ENCODE measurements around the gene ITPR3.

DNA sequence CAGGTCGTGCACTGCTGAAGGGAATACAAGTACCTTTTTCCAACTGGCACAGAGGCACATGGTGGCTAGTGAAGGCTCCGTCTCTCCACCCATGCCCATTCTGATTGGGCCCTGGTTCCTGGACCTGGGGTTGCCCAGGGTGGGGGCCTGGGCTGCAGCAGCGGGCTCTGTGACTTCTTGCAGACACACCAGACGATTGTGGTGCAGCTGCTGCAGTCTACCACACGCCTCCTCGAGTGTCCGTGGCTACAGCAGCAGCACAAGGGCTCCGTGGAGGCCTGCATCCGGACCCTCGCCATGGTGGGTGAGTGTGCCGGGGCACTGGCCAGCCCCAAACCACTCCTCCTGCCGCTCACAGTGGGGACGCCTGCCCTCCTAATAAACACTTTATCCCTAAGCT is 61.2 kb downstream of the ITPR3 start:
- TF ChIP-seq TAF1 (IDR thresholded peaks at IDR 0.05; ENCODE audit: low read depth) (no peak), TCF12 (IDR thresholded peaks at IDR 0.05; ENCODE audit: low read depth) (no peak), TEAD4 (IDR thresholded peaks at IDR 0.05) (no peak), YY1 (IDR thresholded peaks at IDR 0.05; ENCODE audit: low read depth) (no peak), ZBTB7A (IDR thresholded peaks at IDR 0.05; ENCODE audit: low read depth) (no peak), EGR1 (IDR thresholded peaks at IDR 0.05) (no peak), CEBPB (IDR thresholded peaks at IDR 0.05) (no peak), EP300 (IDR thresholded peaks at IDR 0.05; ENCODE audit: borderline replicate concordance) (no peak), CREB1 (IDR thresholded peaks at IDR 0.05; ENCODE audit: low read depth) (no peak), NFIC (IDR thresholded peaks at IDR 0.05) (no peak), RAD21 (IDR thresholded peaks at IDR 0.05; ENCODE audit: low read depth) (no peak)
- TF ChIP-seq, protein P1, sequence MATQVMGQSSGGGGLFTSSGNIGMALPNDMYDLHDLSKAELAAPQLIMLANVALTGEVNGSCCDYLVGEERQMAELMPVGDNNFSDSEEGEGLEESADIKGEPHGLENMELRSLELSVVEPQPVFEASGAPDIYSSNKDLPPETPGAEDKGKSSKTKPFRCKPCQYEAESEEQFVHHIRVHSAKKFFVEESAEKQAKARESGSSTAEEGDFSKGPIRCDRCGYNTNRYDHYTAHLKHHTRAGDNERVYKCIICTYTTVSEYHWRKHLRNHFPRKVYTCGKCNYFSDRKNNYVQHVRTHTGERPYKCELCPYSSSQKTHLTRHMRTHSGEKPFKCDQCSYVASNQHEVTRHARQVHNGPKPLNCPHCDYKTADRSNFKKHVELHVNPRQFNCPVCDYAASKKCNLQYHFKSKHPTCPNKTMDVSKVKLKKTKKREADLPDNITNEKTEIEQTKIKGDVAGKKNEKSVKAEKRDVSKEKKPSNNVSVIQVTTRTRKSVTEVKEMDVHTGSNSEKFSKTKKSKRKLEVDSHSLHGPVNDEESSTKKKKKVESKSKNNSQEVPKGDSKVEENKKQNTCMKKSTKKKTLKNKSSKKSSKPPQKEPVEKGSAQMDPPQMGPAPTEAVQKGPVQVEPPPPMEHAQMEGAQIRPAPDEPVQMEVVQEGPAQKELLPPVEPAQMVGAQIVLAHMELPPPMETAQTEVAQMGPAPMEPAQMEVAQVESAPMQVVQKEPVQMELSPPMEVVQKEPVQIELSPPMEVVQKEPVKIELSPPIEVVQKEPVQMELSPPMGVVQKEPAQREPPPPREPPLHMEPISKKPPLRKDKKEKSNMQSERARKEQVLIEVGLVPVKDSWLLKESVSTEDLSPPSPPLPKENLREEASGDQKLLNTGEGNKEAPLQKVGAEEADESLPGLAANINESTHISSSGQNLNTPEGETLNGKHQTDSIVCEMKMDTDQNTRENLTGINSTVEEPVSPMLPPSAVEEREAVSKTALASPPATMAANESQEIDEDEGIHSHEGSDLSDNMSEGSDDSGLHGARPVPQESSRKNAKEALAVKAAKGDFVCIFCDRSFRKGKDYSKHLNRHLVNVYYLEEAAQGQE (IDR thresholded peaks at IDR 0.05; ENCODE audit: low read depth): no peak
- TF ChIP-seq, protein P2, sequence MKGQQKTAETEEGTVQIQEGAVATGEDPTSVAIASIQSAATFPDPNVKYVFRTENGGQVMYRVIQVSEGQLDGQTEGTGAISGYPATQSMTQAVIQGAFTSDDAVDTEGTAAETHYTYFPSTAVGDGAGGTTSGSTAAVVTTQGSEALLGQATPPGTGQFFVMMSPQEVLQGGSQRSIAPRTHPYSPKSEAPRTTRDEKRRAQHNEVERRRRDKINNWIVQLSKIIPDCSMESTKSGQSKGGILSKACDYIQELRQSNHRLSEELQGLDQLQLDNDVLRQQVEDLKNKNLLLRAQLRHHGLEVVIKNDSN (IDR thresholded peaks at IDR 0.05): no peak
- TF ChIP-seq, protein P3, sequence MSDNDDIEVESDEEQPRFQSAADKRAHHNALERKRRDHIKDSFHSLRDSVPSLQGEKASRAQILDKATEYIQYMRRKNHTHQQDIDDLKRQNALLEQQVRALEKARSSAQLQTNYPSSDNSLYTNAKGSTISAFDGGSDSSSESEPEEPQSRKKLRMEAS (IDR thresholded peaks at IDR 0.05): no peak

All from Ishikawa (cell line).